Endothelial cell of umbilical vein (primary cell): Measurements from ENCODE around the gene MGLL. TPM values are rescaled to one million over a fixed set of nuclear protein-coding genes. Genes with fewer than 3 reads are reported as not detected.

Source experiments
- BruUV-seq: library from RNA; stranded (reverse); fragments of 400-500 nt; replicated peaks from 2 replicates; lab custom pipeline; 2021; lab: Mats Ljungman, UMichigan
- CTCF ChIA-PET: fragments of 300-600, 350-600 bp; sonication (Branson Sonifier 250); formaldehyde crosslinking; loops from one replicate; lab custom pipeline; 2021; ENCODE audit warnings: antibody characterized with exemption, inconsistent platforms; lab: Charles Lee
- POLR2A ChIA-PET: fragments of 300-600, 350-600 bp; sonication (Branson Sonifier 250); formaldehyde crosslinking; loops from one replicate; lab custom pipeline; 2021; ENCODE audit warnings: antibody characterized with exemption, inconsistent platforms; lab: Charles Lee
- DNase-seq: peaks from one replicate; pipeline ENCODE4 v3.0.0-alpha.2; 2011; ENCODE audit warnings: low read depth, low spot score
- FAIRE-seq: peaks from 2 replicates; lab custom pipeline; 2011; peaks lifted over from hg19 to GRCh38; lab: Jason Lieb, UNC
- H2AFZ ChIP-seq: 2 replicates; pipeline ENCODE4 v1.6.0; 2012; ENCODE audit warnings: low read depth, low read length, control low read depth, inconsistent platforms
- H3K27ac ChIP-seq: 2 replicates; pipeline ENCODE4 v1.5.1; 2011; ENCODE audit warnings: low read depth, mild to moderate bottlenecking, control low read depth, low read length, moderate library complexity; ENCODE audit not compliant: insufficient read depth
- H3K27me3 ChIP-seq, 2 experiments: 2 replicates each; pipeline versions ENCODE4 v1.6.0 to v1.6.1; 2011; ENCODE audit warnings: low read length in 2 of 2, mixed read lengths in 1 of 2; ENCODE audit not compliant: control insufficient read depth in 2 of 2, insufficient read depth in 2 of 2
- H3K36me3 ChIP-seq, 2 experiments: 2 replicates in 1 of 2; 3 replicates in 1 of 2; pipeline ENCODE4 v1.5.1; 2011; ENCODE audit warnings: low read length in 2 of 2, mild to moderate bottlenecking in 1 of 2, moderate library complexity in 1 of 2; ENCODE audit not compliant: control insufficient read depth in 2 of 2, insufficient read depth in 2 of 2; ENCODE audit errors: extremely low read depth in 1 of 2
- H3K4me1 ChIP-seq: 3 replicates; pipeline ENCODE4 v1.5.1; 2011; ENCODE audit warnings: mild to moderate bottlenecking, low read length; ENCODE audit not compliant: control insufficient read depth, insufficient read depth; ENCODE audit errors: extremely low read depth
- H3K4me2 ChIP-seq: 2 replicates; pipeline ENCODE4 v1.6.1; 2011; ENCODE audit warnings: low read length, control low read depth, mixed read lengths; ENCODE audit not compliant: insufficient read depth
- H3K4me3 ChIP-seq, 3 experiments: fragments of 200-600 bp in 1 of 3; sonication (generic), shearing (Covaris generic) in 1 of 3; replicated peaks in 1 of 3; 2 replicates each; pipeline ENCODE4 v1.5.1; 2011 to 2016; ENCODE audit warnings: control low read depth in 3 of 3, low read length in 3 of 3, mild to moderate bottlenecking in 2 of 3, inconsistent platforms in 1 of 3, low read depth in 1 of 3, moderate library complexity in 1 of 3; ENCODE audit not compliant: insufficient read depth in 1 of 3
- H3K79me2 ChIP-seq: 2 replicates; pipeline ENCODE4 v1.6.0; 2012; ENCODE audit warnings: low read length, inconsistent platforms; ENCODE audit not compliant: control insufficient read depth, insufficient read depth
- H3K9ac ChIP-seq: replicated peaks from 2 replicates; pipeline ENCODE3; 2011; ENCODE audit warnings: low read length, control low read depth; ENCODE audit not compliant: insufficient read depth; ENCODE audit errors: extremely low read depth
- H3K9me1 ChIP-seq: replicated peaks from 3 replicates; pipeline ENCODE4 v1.6.0; 2011; ENCODE audit warnings: mild to moderate bottlenecking, low read length; ENCODE audit not compliant: control insufficient read depth, insufficient read depth; ENCODE audit errors: extremely low read depth
- H3K9me3 ChIP-seq: replicated peaks from 2 replicates; pipeline ENCODE4 v1.5.1; 2012; ENCODE audit warnings: low read length, inconsistent platforms; ENCODE audit not compliant: control insufficient read depth, insufficient read depth
- H4K20me1 ChIP-seq: replicated peaks from 2 replicates; pipeline ENCODE3; 2011; ENCODE audit warnings: mild to moderate bottlenecking, low read length; ENCODE audit not compliant: control insufficient read depth, insufficient read depth; ENCODE audit errors: extremely low read depth
- CTCF ChIP-seq, 2 donors: IDR thresholded peaks; 1 replicate in 1 of 2; 2 replicates in 1 of 2; pipeline ENCODE4 v1.5.1; 2011; ENCODE audit warnings: low read length in 2 of 2, mild to moderate bottlenecking in 2 of 2, moderate library complexity in 2 of 2, control low read depth in 1 of 2, inconsistent platforms in 1 of 2, low read depth in 1 of 2; ENCODE audit not compliant: insufficient read depth in 1 of 2; ENCODE audit errors: extremely low read depth in 1 of 2
- EZH2 ChIP-seq: IDR thresholded peaks from 2 replicates; pipeline ENCODE4 v1.6.1; 2012; ENCODE audit warnings: borderline replicate concordance, low read depth, mild to moderate bottlenecking, moderate library complexity, low read length, inconsistent platforms; ENCODE audit not compliant: severe bottlenecking
- FOS ChIP-seq: IDR thresholded peaks from 2 replicates; pipeline ENCODE4 v1.6.1; 2011; ENCODE audit warnings: mild to moderate bottlenecking, low read length, moderate library complexity, borderline replicate concordance; ENCODE audit not compliant: insufficient read depth
- GATA2 ChIP-seq: IDR thresholded peaks from 2 replicates; pipeline ENCODE4 v1.7.0; 2011; ENCODE audit warnings: low read depth, mild to moderate bottlenecking, moderate library complexity, mixed read lengths, low read length; ENCODE audit not compliant: insufficient read length, insufficient read depth
- JUN ChIP-seq: IDR thresholded peaks from 2 replicates; pipeline ENCODE4 v1.6.1; 2011; ENCODE audit warnings: borderline replicate concordance, low read depth; ENCODE audit not compliant: insufficient read length, insufficient read depth
- MAX ChIP-seq: IDR thresholded peaks from 2 replicates; pipeline ENCODE4 v1.6.1; 2011; ENCODE audit not compliant: insufficient read depth, insufficient read length
- MYC ChIP-seq: IDR thresholded peaks from one replicate; pipeline ENCODE4 v1.6.1; 2011; ENCODE audit warnings: mild to moderate bottlenecking, low read depth, low read length
- POLR2A ChIP-seq: IDR thresholded peaks from 2 replicates; pipeline ENCODE4 v1.6.1; 2012; ENCODE audit warnings: low read depth, mild to moderate bottlenecking, control low read depth, low read length
- POLR2AphosphoS5 ChIP-seq: IDR thresholded peaks from 2 replicates; pipeline ENCODE4 v1.6.1; 2012; ENCODE audit warnings: low read depth, mild to moderate bottlenecking, control low read depth, low read length, moderate library complexity; ENCODE audit not compliant: insufficient read depth
- dilution Hi-C: fragments of 300-500 bp; cut with MboI; formaldehyde crosslinking; loops from one replicate; pipeline ENCODE4 v1.15.0; 2019; ENCODE audit warnings: low sequenced_read_pairs; ENCODE audit not compliant: extremely low pct_ligation_motif_present
- intact Hi-C: fragments of 100-400 bp; cut with micrococcal nuclease; formaldehyde crosslinking; loops from one replicate; pipeline ENCODE4 v1.10.0; 2022
- polyA plus RNA-seq, 4 experiments: library from polyadenylated mRNA; depleted of rRNA in 3 of 4; stranded (reverse) in 3 of 4; unstranded in 1 of 4; fragments of >200 nt; gene quantifications; 2 replicates each; pipeline versions ENCODE4 v1.2.1 to v1.2.3, GENCODE V29; 2011 to 2012; ENCODE audit warnings: missing spikeins in 1 of 4
- total RNA-seq: library from RNA; stranded (reverse); gene quantifications from 2 replicates; pipeline ENCODE4 v1.2.3, GENCODE V29; 2021

The MGLL gene
- total and polyA plus RNA-seq, 2 donors (not counting 3 experiments of a cell fraction or from before 2014, with no cell fraction given): 30.7 to 60.2 TPM

DNA sequence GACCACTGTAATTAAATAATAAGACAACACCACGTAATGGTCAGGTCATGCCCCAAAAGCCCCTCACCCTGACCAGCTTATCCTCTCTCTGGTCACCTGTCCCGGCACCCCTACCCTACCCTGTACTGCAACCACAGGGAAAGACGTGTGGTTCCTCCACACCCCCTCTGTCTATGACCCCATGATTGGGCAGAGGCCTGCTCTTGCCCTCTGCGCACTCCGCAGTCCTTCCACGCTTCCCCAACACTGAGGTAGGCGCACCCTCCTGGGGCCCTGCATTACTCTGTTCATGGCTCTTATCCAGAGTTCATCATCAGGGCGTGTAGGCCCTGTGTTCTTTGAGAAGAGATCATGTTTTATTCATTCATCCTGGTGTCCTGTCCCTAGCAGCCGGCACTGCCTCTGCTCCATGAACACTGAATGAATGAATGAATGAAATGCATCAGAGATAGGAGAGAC lies 33.8 kb downstream of the MGLL start:
- H3K4me2 ChIP-seq: no peak overlapping the region
- H3K9me1 ChIP-seq: no peaks in the 10 kb centered on the region
- no peak overlapping the region for H2AFZ ChIP-seq
- no peaks in the 10 kb centered on the region for H3K27me3 ChIP-seq
- no peaks in the 10 kb centered on the region for H4K20me1 ChIP-seq
- BruUV-seq: no TSS peak
- no peak overlapping the region for H3K27ac ChIP-seq
- ChIA-PET POLR2A (interaction anchor here (0.9 kb wide), 1 partner anchor 53 kb away, joined by 3 read pairs; no protein-coding TSS in a partner anchor), CTCF (interaction anchor here (0.8 to 3.3 kb wide), 5 partner anchors 19 to 105 kb away, joined by 3 to 23 read pairs (median 3); partner anchors contain the start of gene MGLL)
- no peak overlapping the region for H3K4me3 ChIP-seq
- H3K4me1 ChIP-seq: peaks cover 6% of the 10 kb centered on the region
- dilution Hi-C loops (no loop called here), intact Hi-C loops (no loop called here)
- H3K9me3 ChIP-seq: no peaks in the 10 kb centered on the region
- DNase-seq (no peak), FAIRE-seq (no peak)
- peaks cover 9% of the 10 kb centered on the region for H3K79me2 ChIP-seq
- TF ChIP-seq POLR2A (no peak), EZH2 (no peak), MAX (no peak), POLR2AphosphoS5 (no peak), MYC (no peak), GATA2 (no peak), JUN (no peak), FOS (no peak), CTCF (IDR thresholded peaks at IDR 0.05; ENCODE audit: extremely low read depth in 1 of 2, insufficient read depth in 1 of 2, low read depth in 1 of 2, low read length in 2 of 2) (no peak)
- H3K36me3 ChIP-seq: no peaks in the 10 kb centered on the region
- no peak overlapping the region for H3K9ac ChIP-seq
